ENCODE measurements around the gene VWA3A. TPM values are rescaled to one million over a fixed set of nuclear protein-coding genes. Genes with fewer than 3 reads are reported as not detected.
"Not testable (repeated sequence)": the region's sequence is repeated elsewhere in the genome, so short reads cannot be mapped to it uniquely, and the experiment has no call there.

VWA3A gene
- total RNA-seq, 2 experiments from 2014 or later = not detected

GRCh38 chr16:22099256-22099975 is 7.1 kb downstream of the VWA3A start:
- Histone ChIP-seq H4K20me1 (ENCODE audit: insufficient read depth, low read length) (no peaks in the 10 kb centered on the region), H3K4me2 (ENCODE audit: low read length) (no peak overlapping the region), H3K4me3 (ENCODE audit: low read depth, low read length, poor library complexity, severe bottlenecking) (no peak overlapping the region), H3K4me1 (ENCODE audit: insufficient read depth, low read length, poor library complexity, severe bottlenecking) (no peaks in the 10 kb centered on the region), H3K9me3 (ENCODE audit: low read length) (no peaks in the 10 kb centered on the region), H2AFZ (ENCODE audit: low read length) (no peak overlapping the region), H3K79me2 (ENCODE audit: insufficient read depth, low read depth, low read length) (no peaks in the 10 kb centered on the region), H3K36me3 (ENCODE audit: insufficient read depth, low read length) (no peaks in the 10 kb centered on the region), H3K27ac (ENCODE audit: low read depth, low read length, poor library complexity, severe bottlenecking) (no peak overlapping the region), H3K9me2 (ENCODE audit: insufficient read depth, low read length) (no peaks in the 10 kb centered on the region)
- BruUV-seq (replicated peaks) = no TSS peak
- CTCF ChIA-PET (ENCODE audit: unreplicated experiment) = no interaction called here
- DNase-seq (ENCODE audit: low spot score) = no peak
- intact Hi-C loops (cut with micrococcal nuclease; ENCODE audit: unreplicated experiment) = loop anchor here (5.0 kb wide), 2 partner anchors 88 to 97 kb away; partner anchors contain the start of gene PDZD9
- POLR2A ChIA-PET = interaction anchor here (0.6 to 1.0 kb wide), 3 partner anchors 93 to 118 kb away, joined by 4 to 5 read pairs (median 5); no protein-coding TSS in a partner anchor
- TF ChIP-seq EZH2phosphoT487 (IDR thresholded peaks at IDR 0.05; ENCODE audit: borderline replicate concordance, low read depth, low read length) = no peak
- TF ChIP-seq CTCF (conservative IDR thresholded peaks at IDR 0.05; ENCODE audit: low read length) = peak; percentile 46; the same call in 1 of the 2 replicates

GRCh38 chr16:22103441-22103840 is 11.1 kb downstream of the VWA3A start:
- H4K20me1 ChIP-seq (ENCODE audit: insufficient read depth, low read length) = no peaks in the 10 kb centered on the region
- no peak overlapping the region for H3K4me2 ChIP-seq (ENCODE audit: low read length)
- no TSS peak for BruUV-seq (replicated peaks)
- H3K4me1 ChIP-seq (ENCODE audit: insufficient read depth, low read length, poor library complexity, severe bottlenecking) = no peaks in the 10 kb centered on the region
- no peaks in the 10 kb centered on the region for H3K9me3 ChIP-seq (ENCODE audit: low read length)
- H3K79me2 ChIP-seq (ENCODE audit: insufficient read depth, low read depth, low read length) = no peaks in the 10 kb centered on the region
- no peaks in the 10 kb centered on the region for H3K9me2 ChIP-seq (ENCODE audit: insufficient read depth, low read length)
- H3K36me3 ChIP-seq (ENCODE audit: insufficient read depth, low read length) = no peaks in the 10 kb centered on the region
- H2AFZ ChIP-seq (ENCODE audit: low read length) = no peak overlapping the region
- ChIA-PET CTCF (ENCODE audit: unreplicated experiment) (no interaction called here), POLR2A (no interaction called here)
- TF ChIP-seq EZH2phosphoT487 (IDR thresholded peaks at IDR 0.05; ENCODE audit: borderline replicate concordance, low read depth, low read length) = no peak
- TF ChIP-seq CTCF (conservative IDR thresholded peaks at IDR 0.05; ENCODE audit: low read length) = no peak
- intact Hi-C loops (cut with micrococcal nuclease; ENCODE audit: unreplicated experiment) = no loop called here
- no peak overlapping the region for H3K27ac ChIP-seq (ENCODE audit: low read depth, low read length, poor library complexity, severe bottlenecking)
- no peak overlapping the region for H3K4me3 ChIP-seq (ENCODE audit: low read depth, low read length, poor library complexity, severe bottlenecking)
- DNase-seq (ENCODE audit: low spot score) = no peak

GRCh38 chr16:22109258-22109898 is 17.0 kb downstream of the VWA3A start:
- no peaks in the 10 kb centered on the region for H3K36me3 ChIP-seq (ENCODE audit: insufficient read depth, low read length)
- no peaks in the 10 kb centered on the region for H3K4me1 ChIP-seq (ENCODE audit: insufficient read depth, low read length, poor library complexity, severe bottlenecking)
- H2AFZ ChIP-seq (ENCODE audit: low read length) = no peak overlapping the region
- no TSS peak for BruUV-seq (replicated peaks)
- TF ChIP-seq EZH2phosphoT487 (IDR thresholded peaks at IDR 0.05; ENCODE audit: borderline replicate concordance, low read depth, low read length) = no peak
- TF ChIP-seq CTCF (conservative IDR thresholded peaks at IDR 0.05; ENCODE audit: low read length) = no peak
- intact Hi-C loops (cut with micrococcal nuclease; ENCODE audit: unreplicated experiment) = no loop called here
- H4K20me1 ChIP-seq (ENCODE audit: insufficient read depth, low read length) = no peaks in the 10 kb centered on the region
- CTCF ChIA-PET (ENCODE audit: unreplicated experiment) = no interaction called here
- POLR2A ChIA-PET = interaction anchor here (0.5 kb wide), 1 partner anchor 1119 kb away, joined by 3 read pairs; no protein-coding TSS in a partner anchor
- no peak overlapping the region for H3K4me2 ChIP-seq (ENCODE audit: low read length)
- no peaks in the 10 kb centered on the region for H3K79me2 ChIP-seq (ENCODE audit: insufficient read depth, low read depth, low read length)
- no peaks in the 10 kb centered on the region for H3K9me2 ChIP-seq (ENCODE audit: insufficient read depth, low read length)
- no peaks in the 10 kb centered on the region for H3K9me3 ChIP-seq (ENCODE audit: low read length)
- no peak overlapping the region for H3K27ac ChIP-seq (ENCODE audit: low read depth, low read length, poor library complexity, severe bottlenecking)
- DNase-seq (ENCODE audit: low spot score) = no peak
- no peak overlapping the region for H3K4me3 ChIP-seq (ENCODE audit: low read depth, low read length, poor library complexity, severe bottlenecking)

- H3K4me3 ChIP-seq (ENCODE audit: low read depth, low read length, poor library complexity, severe bottlenecking); H3K36me3 ChIP-seq (ENCODE audit: insufficient read depth, low read length); H3K27ac ChIP-seq (ENCODE audit: low read depth, low read length, poor library complexity, severe bottlenecking); CTCF ChIA-PET (ENCODE audit: unreplicated experiment); BruUV-seq (replicated peaks); H2AFZ ChIP-seq (ENCODE audit: low read length); H4K20me1 ChIP-seq (ENCODE audit: insufficient read depth, low read length); DNase-seq (ENCODE audit: low spot score); H3K4me1 ChIP-seq (ENCODE audit: insufficient read depth, low read length, poor library complexity, severe bottlenecking); H3K79me2 ChIP-seq (ENCODE audit: insufficient read depth, low read depth, low read length); H3K9me2 ChIP-seq (ENCODE audit: insufficient read depth, low read length); H3K9me3 ChIP-seq (ENCODE audit: low read length); intact Hi-C loops (cut with micrococcal nuclease; ENCODE audit: unreplicated experiment); H3K4me2 ChIP-seq (ENCODE audit: low read length); POLR2A ChIA-PET: not testable (repeated sequence)
Observed at GRCh38 chr16:22111629-22112028, 19.3 kb downstream of the VWA3A start.
